GM12878 (cell line): ENCODE results near the gene BRINP2.

Source experiments
- ASH2L ChIP-seq: fragments of 300-600, 200-600 bp; sonication (generic); IDR thresholded peaks from 2 replicates; pipeline ENCODE4 v1.6.1; 2017; ENCODE audit warnings: low read depth, mild to moderate bottlenecking, borderline replicate concordance
- CREB1 ChIP-seq: IDR thresholded peaks from 2 replicates; pipeline ENCODE4 v1.6.1; 2012; ENCODE audit warnings: low read depth, mild to moderate bottlenecking, inconsistent platforms
- CTCF ChIP-seq, 3 experiments: IDR thresholded peaks in 2 of 3; conservative IDR thresholded peaks in 1 of 3; 2 replicates each; pipeline ENCODE4 v1.5.1; 2011; ENCODE audit warnings: low read depth in 3 of 3, low read length in 3 of 3, mild to moderate bottlenecking in 3 of 3, control low read depth in 2 of 3, moderate library complexity in 2 of 3, inconsistent platforms in 1 of 3, mixed read lengths in 1 of 3; ENCODE audit not compliant: control insufficient read depth in 2 of 3, insufficient read depth in 1 of 3; ENCODE audit errors: extremely low read depth in 1 of 3
- FOXM1 ChIP-seq: IDR thresholded peaks from 2 replicates; pipeline ENCODE4 v1.6.1; 2012; ENCODE audit warnings: low read depth, mild to moderate bottlenecking, inconsistent platforms, low read length, moderate library complexity
- NFIC ChIP-seq: IDR thresholded peaks from 2 replicates; pipeline ENCODE4 v1.6.1; 2012; ENCODE audit warnings: low read depth, mild to moderate bottlenecking, inconsistent platforms, low read length, moderate library complexity
- SREBF2 ChIP-seq: IDR thresholded peaks from 2 replicates; pipeline ENCODE4 v1.6.1; 2012; ENCODE audit warnings: mild to moderate bottlenecking, low read length
- TCF12 ChIP-seq: IDR thresholded peaks from 2 replicates; pipeline ENCODE4 v1.6.1; 2011; ENCODE audit warnings: low read depth, mild to moderate bottlenecking, low read length

DNA sequence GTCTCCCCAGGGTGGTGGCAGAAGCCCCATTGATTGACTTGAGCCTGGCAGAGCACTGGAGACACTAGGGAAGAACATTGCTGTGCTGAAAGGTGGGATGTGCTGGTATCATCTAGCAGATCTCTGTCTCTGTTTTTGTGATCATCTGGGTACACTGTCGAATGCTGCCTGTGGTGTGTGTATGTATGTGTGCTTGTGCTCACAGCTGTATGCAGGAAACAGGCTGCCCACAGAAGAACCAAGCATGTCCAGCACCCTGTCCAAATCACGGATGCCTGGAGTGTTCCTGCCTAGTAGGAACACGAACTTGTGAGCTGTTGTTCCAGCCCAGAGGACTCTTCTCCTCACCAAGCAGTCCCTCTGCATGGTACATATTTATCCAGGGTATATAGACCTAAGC lies 1.5 kb downstream of the BRINP2 start:
- TF ChIP-seq TCF12, result no peak
- no peak for TF ChIP-seq CREB1
- no peak for TF ChIP-seq CTCF (IDR thresholded peaks at IDR 0.05 in 2 of 3, conservative IDR thresholded peaks at IDR 0.05 in 1 of 3; ENCODE audit: control insufficient read depth in 2 of 3, extremely low read depth in 1 of 3, insufficient read depth in 1 of 3, low read depth in 3 of 3, low read length in 3 of 3)
- no peak for TF ChIP-seq SREBF2
- TF ChIP-seq NFIC, result no peak
- no peak for TF ChIP-seq FOXM1
- TF ChIP-seq ASH2L, result no peak
